Posterior cingulate gyrus (tissue), 11 donors: ENCODE results near the gene BPIFB4.

Source experiments
- DNase-seq, 10 donors: peaks; one replicate each; pipeline versions ENCODE4 v3.0.0 to v3.0.0-alpha.2; 2020 to 2021; ENCODE audit warnings: mixed read lengths in 3 of 10
- intact Hi-C: fragments of 100-400 bp; cut with DNase I; formaldehyde crosslinking; loops from one replicate; pipeline ENCODE4 v1.15.1; 2023

BPIFB4 gene

DNA sequence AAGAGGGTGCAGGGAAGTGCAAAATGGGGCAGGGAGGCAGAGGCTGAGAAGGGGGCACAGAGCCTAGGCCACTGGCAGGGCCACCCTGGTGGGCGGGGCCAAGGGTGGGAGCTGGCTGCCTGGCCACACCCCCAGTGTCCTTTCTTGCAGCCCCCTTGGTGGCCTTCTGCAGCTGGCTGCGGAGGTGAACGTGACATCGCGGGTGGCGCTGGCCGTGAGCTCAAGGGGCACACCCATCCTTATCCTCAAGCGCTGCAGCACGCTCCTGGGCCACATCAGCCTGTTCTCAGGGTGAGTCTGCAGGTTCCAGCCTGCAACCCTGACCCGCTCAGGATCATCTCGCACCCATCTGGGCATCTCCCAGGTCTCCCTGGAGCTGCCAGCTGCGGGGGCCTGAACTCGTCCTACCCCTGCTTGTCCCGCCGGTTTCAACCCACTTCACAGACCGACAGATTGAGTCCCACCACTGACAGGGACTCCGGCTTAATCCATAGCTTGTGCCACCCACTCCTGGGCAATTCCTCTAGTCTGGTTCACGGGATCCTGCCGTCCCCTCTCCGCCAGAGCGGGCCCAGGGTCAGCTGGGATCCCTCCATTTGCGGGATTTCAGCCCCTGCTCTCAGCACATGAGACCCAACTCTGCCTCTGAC, 19.6 kb upstream of the BPIFB4 start:
- intact Hi-C loops = no loop called here
- DNase-seq = peak in 1 of 10 donors; percentile 74

DNA sequence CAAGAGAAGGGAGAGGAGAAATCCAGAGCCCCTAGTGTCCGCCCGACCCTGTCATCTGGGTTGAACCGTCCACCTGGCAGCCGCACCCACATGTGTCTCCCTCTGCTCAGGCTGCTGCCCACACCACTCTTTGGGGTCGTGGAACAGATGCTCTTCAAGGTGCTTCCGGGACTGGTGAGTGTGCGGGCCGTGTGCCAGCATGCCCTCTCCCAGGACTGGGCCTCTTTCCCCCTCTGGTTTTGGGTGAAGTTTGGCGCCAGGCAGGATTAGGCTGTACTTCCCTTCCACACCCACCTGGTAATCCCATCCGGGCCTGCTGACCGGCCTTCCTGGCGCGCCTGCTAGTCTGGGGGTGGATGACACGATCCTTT, 17.8 kb upstream of the BPIFB4 start:
- peak in 1 of 10 donors; percentile 69 for DNase-seq

DNA sequence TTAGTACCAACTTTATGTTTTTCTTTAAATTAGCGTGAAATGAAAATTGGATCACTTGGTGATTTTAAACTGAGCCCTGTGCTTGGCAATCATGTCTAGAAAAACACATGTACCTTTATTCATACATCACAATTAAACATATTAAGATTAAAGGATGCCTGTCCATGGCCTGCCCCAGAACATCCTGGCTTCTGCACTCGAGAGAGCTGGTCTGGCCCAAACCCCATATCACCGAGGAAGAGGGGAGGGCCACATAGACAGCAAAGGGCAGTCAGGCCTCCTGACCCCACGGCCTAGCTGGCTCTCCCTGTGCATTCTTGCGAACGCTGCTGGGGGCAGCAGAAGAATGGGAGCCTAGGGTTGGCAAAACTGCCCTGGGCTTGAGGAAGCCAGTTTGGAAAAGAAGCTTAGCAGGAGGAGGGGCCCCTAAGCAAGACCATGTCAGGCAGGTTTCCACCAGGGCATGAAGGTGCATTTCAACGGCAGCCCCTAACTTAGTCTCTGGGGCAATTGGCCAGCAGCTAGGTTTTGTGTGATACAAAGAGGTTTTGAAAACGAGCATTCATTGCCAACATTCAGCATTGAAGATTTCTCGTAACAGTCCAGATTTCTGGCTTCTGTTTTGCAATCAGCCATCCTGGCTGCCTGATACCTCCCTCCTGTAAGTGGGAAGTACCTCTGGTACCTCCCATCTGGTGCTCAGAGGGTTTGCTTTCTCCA, 17.2 kb upstream of the BPIFB4 start:
- intact Hi-C loops = no loop called here
- peak in 1 of 10 donors; percentile 67 for DNase-seq

More for the DNA sequence above, 17.8 kb upstream of the BPIFB4 start:
- intact Hi-C loops = no loop called here

DNA sequence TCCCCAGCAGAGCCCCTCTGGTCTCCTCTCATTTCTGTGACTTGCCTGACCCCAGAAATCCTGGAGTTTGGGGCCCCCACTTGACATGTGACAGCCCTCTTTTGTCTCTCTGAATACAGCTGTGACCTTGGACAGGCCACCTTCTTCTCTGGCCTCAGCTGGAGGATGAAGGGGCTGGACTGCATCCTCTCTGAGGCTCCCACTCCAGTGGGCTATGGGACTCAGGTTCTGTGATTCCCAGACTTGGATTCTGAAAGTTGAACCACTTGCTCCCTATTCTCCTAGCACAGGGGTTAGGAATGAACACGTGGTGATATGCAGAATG, 16.7 kb upstream of the BPIFB4 start:
- intact Hi-C loops = no loop called here
- DNase-seq = peak in 1 of 10 donors; percentile 57

DNA sequence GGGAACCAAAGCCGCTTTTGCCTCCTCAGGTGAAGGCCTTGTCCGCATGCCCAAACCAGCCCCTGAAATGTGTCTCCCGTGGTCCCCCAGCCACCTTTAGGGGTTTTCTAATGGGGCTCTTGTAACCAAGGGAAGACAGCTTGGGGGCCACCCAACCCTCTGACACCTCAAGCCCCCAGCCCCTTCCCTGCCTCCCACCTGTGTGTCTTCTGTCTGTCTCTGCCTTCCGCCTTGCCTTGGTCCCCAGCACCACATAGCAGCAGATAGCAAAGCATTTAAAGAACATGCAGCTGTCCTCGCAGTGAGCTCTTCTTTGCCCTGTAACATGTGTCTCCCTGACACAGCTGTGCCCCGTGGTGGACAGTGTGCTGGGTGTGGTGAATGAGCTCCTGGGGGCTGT, 16.2 kb upstream of the BPIFB4 start:
- intact Hi-C loops = no loop called here

DNA sequence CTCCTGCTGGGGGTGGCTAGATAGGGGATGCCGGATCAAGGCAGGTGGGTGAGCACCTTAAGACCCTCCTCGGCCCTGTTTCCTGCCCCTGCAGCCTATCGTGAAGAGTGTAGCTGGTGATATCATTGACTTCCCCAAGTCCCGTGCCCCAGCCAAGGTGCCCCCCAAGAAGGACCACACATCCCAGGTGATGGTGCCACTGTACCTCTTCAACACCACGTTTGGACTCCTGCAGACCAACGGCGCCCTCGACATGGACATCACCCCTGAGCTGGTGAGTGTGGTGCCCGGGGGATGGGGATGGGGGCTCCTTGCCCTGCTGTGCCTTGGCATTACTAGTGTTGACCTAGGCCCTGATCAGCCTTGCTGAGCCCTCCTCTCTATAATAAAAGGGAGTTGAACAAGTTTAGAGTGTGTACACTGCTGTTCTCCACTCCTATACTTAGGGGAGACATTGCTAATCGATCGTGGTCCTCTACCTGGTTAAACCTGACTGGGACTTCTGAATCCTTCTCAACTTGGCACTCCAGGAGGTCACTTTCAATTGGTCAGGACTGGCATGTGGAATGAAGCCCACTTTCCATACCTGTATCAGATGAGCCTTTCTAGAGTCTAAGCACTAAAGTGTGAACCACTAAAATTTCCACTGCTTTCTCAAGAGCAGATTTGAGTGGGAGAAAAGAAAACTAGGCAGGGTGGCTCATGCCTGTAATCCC, 14.7 kb upstream of the BPIFB4 start:
- intact Hi-C loops = no loop called here
- peak in 1 of 10 donors; percentile 69 for DNase-seq

More for the DNA sequence above, 16.2 kb upstream of the BPIFB4 start:
- DNase-seq = peak in 1 of 10 donors; percentile 77

DNA sequence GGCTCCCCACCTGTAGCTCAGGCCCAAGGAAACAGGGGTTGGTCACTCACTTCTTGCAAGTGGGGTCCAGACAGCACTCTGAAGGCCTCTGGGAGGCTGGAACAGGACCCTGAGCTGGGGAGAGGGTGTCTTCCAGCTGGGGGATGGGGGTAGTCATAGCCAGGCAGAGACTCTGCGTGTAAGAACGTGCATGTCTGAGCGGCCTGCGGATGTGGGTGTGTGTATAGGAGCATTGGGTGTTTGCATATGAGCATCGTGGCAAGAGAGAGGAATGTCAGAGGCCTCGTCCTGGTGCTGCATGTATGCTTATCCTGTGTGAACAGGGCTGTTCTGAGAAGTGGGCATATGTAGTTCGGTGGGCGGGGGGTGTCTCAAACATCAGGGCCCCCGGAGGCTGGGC, 13.7 kb upstream of the BPIFB4 start:
- DNase-seq = peak in 1 of 10 donors; percentile 53
- intact Hi-C loops = no loop called here

DNA sequence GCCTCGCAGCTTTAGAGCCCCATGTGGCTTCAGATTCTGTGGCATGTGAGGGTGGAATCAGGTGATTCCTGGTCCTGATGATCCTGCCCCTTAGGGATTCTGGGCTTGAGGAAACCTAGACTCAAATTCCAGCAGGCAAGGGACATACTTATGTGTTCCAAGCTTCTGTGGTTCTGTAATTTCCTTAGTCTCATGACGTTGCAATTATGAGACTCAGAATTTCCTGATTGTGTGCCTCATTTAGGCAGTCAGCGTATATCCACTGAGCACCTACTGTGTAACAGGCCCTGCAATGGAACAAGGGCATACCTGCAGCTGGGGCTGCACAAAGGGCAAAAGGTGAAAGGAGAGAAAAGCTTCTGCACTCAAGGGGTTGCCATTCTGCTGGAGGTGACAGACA, 11.6 kb upstream of the BPIFB4 start:
- peak in 1 of 10 donors; percentile 24 for DNase-seq
- intact Hi-C loops = no loop called here

DNA sequence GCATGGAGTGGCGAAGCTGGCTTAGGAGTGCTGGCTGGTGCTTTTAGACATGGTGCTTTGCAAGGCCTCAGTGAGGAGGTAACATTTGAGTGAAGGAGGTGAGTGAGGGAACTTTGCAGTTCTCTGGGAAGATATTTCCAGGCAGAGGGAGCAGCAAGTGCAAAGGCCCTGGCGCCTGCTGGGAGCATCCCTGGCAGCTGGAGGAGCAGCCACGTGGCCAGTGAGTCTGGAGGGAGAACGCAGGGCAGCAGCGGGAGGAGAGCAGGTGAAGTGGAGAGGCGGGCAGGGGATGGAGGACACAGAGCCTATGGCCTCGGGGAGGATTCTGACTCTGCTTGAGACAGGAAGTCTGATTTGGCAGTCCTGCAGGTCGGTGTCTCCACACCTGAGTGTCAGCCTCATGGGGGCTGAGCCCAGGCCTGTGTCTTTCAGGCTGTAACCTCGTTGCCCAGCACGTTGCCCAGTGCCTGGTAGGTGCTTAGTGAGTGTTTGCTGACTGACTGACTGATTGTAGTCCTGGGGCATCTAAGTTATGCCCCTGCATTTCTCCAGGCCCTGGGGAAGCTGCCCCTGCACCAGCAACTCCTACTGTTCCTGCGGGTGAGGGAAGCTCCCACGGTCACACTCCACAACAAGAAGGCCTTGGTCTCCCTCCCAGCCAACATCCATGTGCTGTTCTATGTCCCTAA, 11.0 kb upstream of the BPIFB4 start:
- intact Hi-C loops = no loop called here
- peak in 1 of 10 donors; percentile 62 for DNase-seq

DNA sequence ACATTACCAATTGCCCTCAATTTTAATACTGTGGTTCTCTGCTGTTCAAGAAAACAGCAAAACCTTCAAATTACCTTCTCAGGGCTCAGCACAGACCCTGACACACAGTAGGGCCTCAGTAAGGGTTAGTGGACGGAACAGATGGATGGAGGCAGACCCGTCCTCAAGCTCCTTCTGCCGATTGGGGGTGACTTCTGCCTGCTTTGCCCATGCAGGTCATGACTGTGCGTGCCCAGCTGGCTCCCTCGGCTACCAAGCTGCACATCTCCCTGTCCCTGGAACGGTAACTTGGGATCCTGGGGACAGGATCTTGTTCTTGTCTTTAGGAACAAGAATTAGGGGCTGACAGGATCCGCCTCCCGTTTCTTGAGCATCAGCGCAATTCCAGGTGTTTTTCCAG, 9.8 kb upstream of the BPIFB4 start:
- peak in 1 of 10 donors; percentile 62 for DNase-seq
- intact Hi-C loops = no loop called here

DNA sequence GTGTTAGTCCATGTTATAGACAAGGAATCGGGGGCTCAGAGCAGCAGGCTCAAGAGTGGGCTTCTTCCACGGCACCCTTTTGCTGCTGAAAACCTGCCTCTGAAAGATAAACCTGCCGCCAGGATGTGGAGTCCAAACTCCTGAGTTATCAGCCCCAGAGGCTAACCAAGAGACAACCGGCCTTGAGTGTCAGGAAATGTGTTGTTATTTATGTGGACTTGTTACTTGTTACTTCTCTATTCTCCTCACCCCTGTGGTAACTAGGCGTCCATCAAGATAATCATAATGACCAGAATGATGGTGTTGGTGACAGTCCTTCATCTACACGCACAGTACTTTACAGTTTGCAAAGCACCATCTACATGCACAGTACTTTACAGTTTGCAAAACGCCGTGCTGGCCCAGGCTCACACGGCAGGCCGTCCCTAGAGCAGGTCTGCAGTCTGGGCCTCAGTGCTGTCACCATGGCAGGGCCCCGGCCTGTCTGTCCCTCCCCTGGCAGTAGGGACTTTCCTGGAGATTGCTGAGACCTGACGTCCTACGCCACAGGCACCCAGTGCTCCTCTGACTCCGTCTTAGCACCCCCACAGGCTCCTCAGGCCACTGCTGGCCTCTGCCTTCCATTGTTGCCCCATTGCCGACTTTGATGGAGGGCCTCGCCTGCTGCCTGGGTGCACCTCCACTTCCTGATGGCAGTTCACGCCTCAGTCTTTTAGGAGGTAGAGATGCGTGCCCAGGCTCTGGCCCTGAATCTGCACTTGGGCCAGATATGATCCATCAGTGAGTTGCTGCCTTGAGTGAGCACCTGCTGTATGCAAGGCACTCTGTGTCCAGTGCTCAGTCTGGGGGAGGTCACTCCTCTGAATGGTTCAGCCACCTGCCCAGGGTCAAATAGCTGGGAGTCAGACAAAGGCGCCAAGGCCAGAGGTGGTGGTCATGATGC, 9.1 kb upstream of the BPIFB4 start:
- DNase-seq = no peak
- intact Hi-C loops = no loop called here

DNA sequence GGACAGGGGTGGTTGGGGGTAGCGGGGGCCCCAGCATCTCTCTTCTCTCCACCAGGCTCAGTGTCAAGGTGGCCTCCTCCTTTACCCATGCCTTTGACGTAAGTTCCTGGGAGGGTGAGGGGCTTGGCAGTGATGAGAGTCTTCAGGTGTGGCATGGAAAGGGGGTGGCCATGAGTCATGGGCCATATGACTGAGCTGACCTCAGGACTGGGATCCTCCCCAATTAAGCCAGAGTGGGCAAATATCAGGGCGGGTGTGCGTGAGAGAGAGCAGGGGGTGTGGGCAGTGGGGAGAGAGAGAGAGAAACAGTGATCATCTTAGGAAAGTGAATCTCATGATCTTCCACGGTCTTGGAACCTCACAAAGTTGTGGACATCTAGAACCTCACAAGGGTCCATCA, 8.2 kb upstream of the BPIFB4 start:
- intact Hi-C loops = no loop called here
- no peak for DNase-seq

DNA sequence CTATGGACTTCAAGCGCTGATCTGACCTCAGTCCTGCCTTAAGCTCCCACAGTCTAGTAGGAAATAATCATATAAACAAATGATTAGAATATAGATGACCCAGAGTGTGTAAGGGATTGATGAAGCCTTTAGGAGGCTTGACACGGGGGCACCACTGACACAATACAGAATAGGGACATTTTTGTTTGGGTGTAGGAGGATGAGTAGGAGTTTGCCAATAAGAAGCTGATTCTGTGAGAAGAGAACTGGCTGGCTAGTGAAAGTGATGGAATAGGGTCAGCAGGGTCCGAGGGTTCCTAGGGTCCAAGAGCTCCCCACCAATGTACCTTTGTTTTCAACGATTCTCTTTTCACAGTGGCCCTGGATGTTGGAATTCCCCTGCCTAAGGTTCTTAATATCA, 7.1 kb upstream of the BPIFB4 start:
- DNase-seq = no peak
- intact Hi-C loops = no loop called here

DNA sequence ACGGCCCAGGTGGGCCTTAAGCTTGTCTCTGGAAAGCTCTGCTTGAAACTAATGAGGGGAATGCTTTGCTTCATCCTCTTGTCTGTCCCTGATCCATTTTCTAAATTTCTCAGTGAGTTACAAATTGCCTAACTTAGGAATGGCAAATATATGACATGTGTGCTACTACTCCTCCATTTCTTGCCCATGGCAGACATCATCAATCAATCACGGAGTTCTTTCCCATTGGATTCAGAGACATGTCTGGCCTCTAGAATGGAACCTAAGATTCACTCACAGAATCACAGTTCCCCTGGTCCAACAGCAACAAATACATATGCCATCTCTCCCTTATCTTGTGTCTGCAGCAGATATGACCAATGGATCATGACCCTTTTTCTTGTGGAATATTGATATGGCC, 6.6 kb upstream of the BPIFB4 start:
- intact Hi-C loops = no loop called here

DNA sequence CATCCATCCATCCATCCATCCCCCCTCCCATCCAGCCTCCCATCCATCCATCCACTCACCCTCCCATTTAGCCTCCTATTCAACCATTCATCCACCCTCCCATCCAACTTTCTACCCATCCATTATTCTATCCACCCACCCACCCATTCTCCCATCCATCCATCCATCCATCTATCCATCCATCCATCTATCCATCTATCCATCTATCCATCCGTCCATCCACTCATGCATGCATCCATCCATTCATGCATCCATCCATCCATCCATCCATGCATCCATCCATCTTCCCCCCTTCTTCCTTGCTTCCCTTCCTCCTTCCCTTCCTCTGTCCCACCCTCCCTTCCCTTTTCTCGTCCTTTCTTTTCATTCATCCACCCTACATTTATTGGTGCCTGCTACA, 4.8 kb upstream of the BPIFB4 start:
- no peak for DNase-seq
- intact Hi-C loops = loop anchor here (5.0 kb wide), 1 partner anchor 172 kb away; no protein-coding TSS in a partner anchor

More for the DNA sequence above, 6.6 kb upstream of the BPIFB4 start:
- DNase-seq = no peak

DNA sequence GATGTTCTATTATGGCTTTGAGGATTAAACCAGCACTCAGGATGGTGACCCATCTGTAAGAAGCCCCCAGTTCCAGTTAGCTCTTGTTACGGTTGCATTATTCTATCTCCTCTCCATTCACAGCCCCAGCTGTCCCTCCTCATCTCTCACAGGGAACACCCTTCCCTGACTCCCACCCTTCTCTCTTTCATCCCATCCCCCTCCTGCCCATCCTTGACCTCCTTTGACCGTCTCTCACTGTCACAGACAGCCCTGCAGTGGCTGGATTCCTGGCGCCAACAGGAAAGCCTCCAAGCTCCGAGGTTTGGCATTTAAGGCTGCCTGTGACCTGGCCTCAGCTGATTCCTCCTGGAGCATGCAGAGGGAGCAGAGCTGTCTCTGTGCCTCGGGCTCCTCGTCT, 4.2 kb upstream of the BPIFB4 start:
- intact Hi-C loops = loop anchor here (5.0 kb wide), 1 partner anchor 173 kb away; no protein-coding TSS in a partner anchor

DNA sequence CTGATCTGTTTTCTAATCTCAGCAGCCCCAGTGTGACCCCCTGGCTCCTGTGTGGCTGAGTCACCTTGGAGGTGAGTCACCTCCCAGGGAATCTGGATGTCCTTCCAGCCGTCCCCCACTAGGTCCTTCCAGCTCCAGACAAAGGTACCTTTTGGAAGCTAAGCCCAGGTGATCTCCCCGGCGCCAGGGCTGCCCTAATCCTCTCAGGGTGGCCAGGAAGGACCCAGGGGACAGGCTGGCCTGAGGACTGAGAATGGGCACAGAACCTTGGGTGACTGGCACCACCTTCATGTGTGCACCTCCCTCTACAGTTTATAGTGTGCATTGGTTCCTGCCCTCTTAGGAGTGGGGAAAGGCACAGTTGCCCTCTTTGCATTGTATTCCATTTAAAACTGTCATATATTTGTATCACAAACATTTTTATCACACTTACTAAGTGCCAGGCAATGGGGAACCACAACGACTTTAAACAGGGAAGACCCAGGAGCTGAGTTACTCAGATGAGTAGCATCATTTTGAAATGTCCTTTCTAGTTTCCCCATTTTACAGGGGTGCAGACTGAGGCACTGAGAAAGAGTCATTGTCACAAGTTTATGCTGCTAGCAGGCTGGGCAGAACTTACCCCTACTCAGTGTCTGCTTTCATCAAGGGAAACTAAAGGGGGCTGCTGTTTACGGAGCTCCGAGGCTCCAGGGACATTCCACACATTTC, 2.6 kb upstream of the BPIFB4 start:
- intact Hi-C loops = loop anchor here (5.0 kb wide), 1 partner anchor 175 kb away; no protein-coding TSS in a partner anchor

More for the DNA sequence above, 4.2 kb upstream of the BPIFB4 start:
- no peak for DNase-seq

DNA sequence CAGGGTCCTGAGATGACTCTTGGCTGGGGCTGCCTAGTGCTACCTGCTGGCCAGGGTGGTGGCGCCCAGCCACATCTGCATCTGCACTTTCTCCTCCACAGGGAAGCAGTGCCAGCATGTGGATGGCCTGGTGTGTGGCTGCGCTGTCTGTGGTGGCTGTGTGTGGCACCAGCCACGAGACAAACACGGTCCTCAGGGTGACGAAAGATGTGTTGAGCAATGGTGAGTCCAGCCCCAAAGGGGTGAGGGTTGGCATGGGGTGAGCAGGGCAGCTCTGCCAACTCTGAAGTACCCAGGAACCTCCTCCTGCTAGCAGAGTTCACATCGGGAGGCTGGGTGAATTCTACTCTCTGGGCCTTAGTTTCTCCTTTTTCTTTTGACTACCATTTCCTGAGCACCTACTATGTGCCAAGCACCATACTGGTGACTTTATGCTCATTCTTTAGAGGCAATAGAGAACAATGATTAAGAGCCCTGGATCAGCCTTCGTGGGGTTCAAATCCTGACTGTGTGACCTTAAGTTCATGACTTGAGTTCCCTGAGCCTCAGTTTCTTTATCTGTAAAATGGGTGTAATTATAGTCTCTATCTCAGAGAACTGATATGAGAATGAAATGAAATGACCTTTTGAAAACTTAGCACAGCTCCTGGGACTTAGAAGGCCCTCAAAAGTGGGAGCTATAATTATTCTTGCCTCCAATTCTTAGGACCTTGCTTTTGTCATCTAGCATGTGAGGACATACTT, 2.1 kb downstream of the BPIFB4 start:
- intact Hi-C loops = no loop called here
- DNase-seq = no peak

More for the DNA sequence above, 2.6 kb upstream of the BPIFB4 start:
- peak in 2 of 10 donors; percentile 35 to 78 for DNase-seq
